Upper lobe of left lung (tissue), 4 donors: ENCODE measurements around the gene SLC7A14.

ENCODE experiments used
- EP300 ChIP-seq, 4 donors: sonication (generic); formaldehyde crosslinking; IDR thresholded peaks; one replicate each; pipeline ENCODE4 v1.5.1; 2017; ENCODE audit warnings: antibody characterized with exemption in 4 of 4, control low read depth in 2 of 4
- POLR2A ChIP-seq, 4 donors: fragments of 450-650 bp; IDR thresholded peaks; one replicate each; pipeline ENCODE4 v1.5.1; 2016 to 2017; ENCODE audit warnings: antibody characterized with exemption in 4 of 4, mild to moderate bottlenecking in 2 of 4
- POLR2AphosphoS5 ChIP-seq, 2 donors: sonication (generic); formaldehyde crosslinking; IDR thresholded peaks; one replicate each; pipeline ENCODE4 v1.5.1; 2017; ENCODE audit warnings: antibody characterized with exemption in 2 of 2
- TF ChIP-seq, protein P1 (sequence below), 6 experiments: fragments of 450-650 bp in 4 of 6; fragments of 200-600 bp in 2 of 6; sonication (generic) in 2 of 6; IDR thresholded peaks; one replicate each; pipeline ENCODE4 v1.5.1; 2016 to 2019; ENCODE audit warnings: antibody characterized with exemption in 6 of 6

DNA sequence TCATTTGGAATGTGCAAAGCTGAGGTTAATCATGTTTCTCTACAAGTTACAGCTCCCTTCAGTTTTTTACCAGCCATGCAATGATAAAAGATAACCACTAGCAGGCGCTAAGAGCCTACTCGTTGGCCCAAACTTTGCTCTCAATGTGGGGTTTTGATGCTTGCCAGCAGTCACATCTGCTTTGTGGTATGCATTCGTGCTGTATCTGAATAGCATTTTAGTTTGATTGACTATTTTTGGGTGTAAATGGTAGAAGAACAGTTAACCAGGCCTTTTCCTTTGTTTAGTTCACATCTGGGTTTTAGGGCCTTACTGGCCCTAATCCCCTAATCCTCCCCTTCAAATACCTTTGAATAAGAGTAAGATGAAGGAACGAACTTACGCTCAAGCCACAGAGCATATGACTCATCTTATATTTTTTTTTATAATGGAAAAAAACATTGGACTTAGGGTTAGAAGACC lies 171.6 kb downstream of the SLC7A14 start:
- TF ChIP-seq, protein P1, sequence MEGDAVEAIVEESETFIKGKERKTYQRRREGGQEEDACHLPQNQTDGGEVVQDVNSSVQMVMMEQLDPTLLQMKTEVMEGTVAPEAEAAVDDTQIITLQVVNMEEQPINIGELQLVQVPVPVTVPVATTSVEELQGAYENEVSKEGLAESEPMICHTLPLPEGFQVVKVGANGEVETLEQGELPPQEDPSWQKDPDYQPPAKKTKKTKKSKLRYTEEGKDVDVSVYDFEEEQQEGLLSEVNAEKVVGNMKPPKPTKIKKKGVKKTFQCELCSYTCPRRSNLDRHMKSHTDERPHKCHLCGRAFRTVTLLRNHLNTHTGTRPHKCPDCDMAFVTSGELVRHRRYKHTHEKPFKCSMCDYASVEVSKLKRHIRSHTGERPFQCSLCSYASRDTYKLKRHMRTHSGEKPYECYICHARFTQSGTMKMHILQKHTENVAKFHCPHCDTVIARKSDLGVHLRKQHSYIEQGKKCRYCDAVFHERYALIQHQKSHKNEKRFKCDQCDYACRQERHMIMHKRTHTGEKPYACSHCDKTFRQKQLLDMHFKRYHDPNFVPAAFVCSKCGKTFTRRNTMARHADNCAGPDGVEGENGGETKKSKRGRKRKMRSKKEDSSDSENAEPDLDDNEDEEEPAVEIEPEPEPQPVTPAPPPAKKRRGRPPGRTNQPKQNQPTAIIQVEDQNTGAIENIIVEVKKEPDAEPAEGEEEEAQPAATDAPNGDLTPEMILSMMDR (IDR thresholded peaks at IDR 0.05), result peak; percentile 53 to 88 (median 84)
- TF ChIP-seq POLR2A (IDR thresholded peaks at IDR 0.05), result no peak
- TF ChIP-seq EP300 (IDR thresholded peaks at IDR 0.05), result no peak
- no peak for TF ChIP-seq POLR2AphosphoS5 (IDR thresholded peaks at IDR 0.05)
